Glutamatergic neuron (in vitro differentiated cells): ENCODE data around the gene NMUR2. TPM values are rescaled to one million over a fixed set of nuclear protein-coding genes. Genes with fewer than 3 reads are reported as not detected.

Experiments
- DNase-seq: peaks from one replicate; pipeline ENCODE4 v3.0.0; 2022
- H3K27ac Mint-ChIP-seq: one replicate; pipeline ENCODE4 v1.8.0; 2020; ENCODE audit warnings: mild to moderate bottlenecking, mixed read lengths, inconsistent platforms; ENCODE audit not compliant: unreplicated experiment
- H3K27me3 Mint-ChIP-seq: one replicate; pipeline ENCODE4 v1.8.0; 2020; ENCODE audit warnings: mild to moderate bottlenecking, moderate library complexity, mixed read lengths, inconsistent platforms; ENCODE audit not compliant: unreplicated experiment
- H3K36me3 Mint-ChIP-seq: one replicate; pipeline ENCODE4 v1.8.0; 2020; ENCODE audit warnings: mild to moderate bottlenecking, mixed read lengths, inconsistent platforms; ENCODE audit not compliant: unreplicated experiment
- H3K4me1 Mint-ChIP-seq: one replicate; pipeline ENCODE4 v1.8.0; 2020; ENCODE audit warnings: mild to moderate bottlenecking, low read depth, mixed read lengths, inconsistent platforms; ENCODE audit not compliant: unreplicated experiment
- H3K4me3 Mint-ChIP-seq: one replicate; pipeline ENCODE4 v1.8.0; 2020; ENCODE audit warnings: mild to moderate bottlenecking, mixed read lengths, inconsistent platforms; ENCODE audit not compliant: unreplicated experiment
- H3K9me3 Mint-ChIP-seq: one replicate; pipeline ENCODE4 v1.8.0; 2020; ENCODE audit warnings: mild to moderate bottlenecking, moderate library complexity, mixed read lengths, inconsistent platforms; ENCODE audit not compliant: unreplicated experiment
- total RNA-seq: library from RNA; stranded (reverse); fragmentation: NEBNext Ultra II Directional; extraction: Animal tissue kit (Norgen Biotek cat#: 25700); gene quantifications from one replicate; pipeline ENCODE4 v1.2.1, GENCODE V29; 2021; ENCODE audit not compliant: unreplicated experiment
- TF ChIP-seq, protein P1 (sequence below): fragments of 200-600 bp; sonication (generic); IDR thresholded peaks from one replicate; pipeline ENCODE4 v1.5.0; 2021; ENCODE audit not compliant: partially characterized antibody, unreplicated experiment

NMUR2 gene
- total RNA-seq, 1 donor from 2014 or later = not detected

- no peaks in the 10 kb centered on the region for H3K36me3 Mint-ChIP-seq
Observed at GRCh38 chr5:152376886-152377285, 28.2 kb downstream of the NMUR2 start.

DNA sequence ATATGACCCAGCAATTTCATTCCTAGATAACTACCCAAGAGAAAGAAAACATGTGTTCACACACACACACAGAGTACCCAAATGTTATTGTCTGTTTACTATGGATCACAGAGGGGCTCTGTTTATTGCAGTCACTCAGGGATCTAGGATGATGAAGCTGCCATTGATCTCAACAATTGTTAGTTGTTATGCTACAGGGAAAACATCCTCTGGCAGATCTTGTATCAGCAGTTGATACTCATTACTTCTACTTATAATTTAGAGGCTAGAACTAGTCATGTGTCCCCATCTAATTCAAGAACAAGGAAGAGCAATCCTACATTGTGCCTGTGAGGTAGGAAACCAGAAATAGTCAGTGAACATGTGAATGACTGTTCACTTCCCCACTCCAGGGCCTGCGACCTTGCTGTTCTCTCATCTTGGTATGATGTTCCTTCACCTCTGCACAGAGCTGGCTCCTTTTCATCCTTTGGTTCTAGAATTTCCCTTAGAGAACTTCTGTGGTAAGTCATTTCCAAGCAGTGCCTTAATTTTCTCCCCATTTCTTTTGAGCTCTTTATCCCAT, 30.3 kb downstream of the NMUR2 start:
- no peak for DNase-seq
- Mint-ChIP-seq H3K4me1 (peaks cover 7% of the 10 kb centered on the region), H3K27me3 (no peaks in the 10 kb centered on the region), H3K36me3 (no peaks in the 10 kb centered on the region), H3K9me3 (peaks cover 1% of the 10 kb centered on the region), H3K27ac (no peak overlapping the region), H3K4me3 (no peak overlapping the region)
- TF ChIP-seq, protein P1, sequence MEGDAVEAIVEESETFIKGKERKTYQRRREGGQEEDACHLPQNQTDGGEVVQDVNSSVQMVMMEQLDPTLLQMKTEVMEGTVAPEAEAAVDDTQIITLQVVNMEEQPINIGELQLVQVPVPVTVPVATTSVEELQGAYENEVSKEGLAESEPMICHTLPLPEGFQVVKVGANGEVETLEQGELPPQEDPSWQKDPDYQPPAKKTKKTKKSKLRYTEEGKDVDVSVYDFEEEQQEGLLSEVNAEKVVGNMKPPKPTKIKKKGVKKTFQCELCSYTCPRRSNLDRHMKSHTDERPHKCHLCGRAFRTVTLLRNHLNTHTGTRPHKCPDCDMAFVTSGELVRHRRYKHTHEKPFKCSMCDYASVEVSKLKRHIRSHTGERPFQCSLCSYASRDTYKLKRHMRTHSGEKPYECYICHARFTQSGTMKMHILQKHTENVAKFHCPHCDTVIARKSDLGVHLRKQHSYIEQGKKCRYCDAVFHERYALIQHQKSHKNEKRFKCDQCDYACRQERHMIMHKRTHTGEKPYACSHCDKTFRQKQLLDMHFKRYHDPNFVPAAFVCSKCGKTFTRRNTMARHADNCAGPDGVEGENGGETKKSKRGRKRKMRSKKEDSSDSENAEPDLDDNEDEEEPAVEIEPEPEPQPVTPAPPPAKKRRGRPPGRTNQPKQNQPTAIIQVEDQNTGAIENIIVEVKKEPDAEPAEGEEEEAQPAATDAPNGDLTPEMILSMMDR = no peak

More at GRCh38 chr5:152376886-152377285, 28.2 kb downstream of the NMUR2 start:
- DNase-seq = no peak
- peaks cover 10% of the 10 kb centered on the region for H3K4me1 Mint-ChIP-seq
- H3K9me3 Mint-ChIP-seq = peaks cover 1% of the 10 kb centered on the region
- TF ChIP-seq, protein P1 = no peak
- H3K4me3 Mint-ChIP-seq = no peak overlapping the region
- peaks cover 2% of the 10 kb centered on the region for H3K27me3 Mint-ChIP-seq
- no peak overlapping the region for H3K27ac Mint-ChIP-seq

DNA sequence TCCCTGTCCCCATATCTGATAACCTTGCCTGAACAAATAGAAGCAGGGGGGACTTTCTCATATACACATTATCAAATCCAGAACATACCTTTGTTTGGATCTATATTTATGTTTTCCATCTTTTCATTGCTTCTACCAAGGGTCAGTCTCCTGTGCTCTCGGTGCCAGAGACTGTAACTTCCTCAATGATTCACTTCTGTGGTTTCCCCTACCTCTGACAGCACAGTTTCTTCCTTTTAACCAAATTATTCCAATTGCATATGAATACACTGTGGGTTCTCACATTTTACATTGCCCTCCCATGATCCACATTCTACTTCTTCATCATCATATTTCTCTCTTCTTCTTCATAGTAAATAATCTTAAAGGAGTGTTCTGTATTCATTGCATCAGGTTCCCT, 32.2 kb downstream of the NMUR2 start:
- Mint-ChIP-seq H3K4me1 (peaks cover 5% of the 10 kb centered on the region), H3K9me3 (peaks cover 1% of the 10 kb centered on the region), H3K27me3 (no peaks in the 10 kb centered on the region), H3K27ac (no peak overlapping the region), H3K4me3 (no peak overlapping the region), H3K36me3 (no peaks in the 10 kb centered on the region)
- DNase-seq = no peak
- TF ChIP-seq, protein P1 = no peak

DNA sequence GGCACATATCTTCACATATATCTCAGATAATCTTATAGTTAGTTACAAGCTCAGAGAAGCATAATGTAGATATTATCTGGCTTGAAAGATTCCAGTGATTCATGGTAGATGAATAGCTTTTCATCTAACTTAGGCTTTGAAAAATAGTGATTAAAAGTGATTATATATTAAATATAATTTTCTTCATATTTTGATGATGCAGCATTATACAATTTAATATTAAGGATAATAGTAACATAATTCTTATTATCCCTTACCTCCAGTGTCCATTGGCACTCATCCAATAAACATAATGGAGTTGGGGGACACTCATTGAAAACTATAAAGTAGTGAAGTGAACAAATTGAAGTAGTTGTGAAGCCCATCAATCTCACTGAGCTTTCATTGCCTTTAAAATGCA, 35.8 kb downstream of the NMUR2 start:
- H3K4me1 Mint-ChIP-seq = no peaks in the 10 kb centered on the region
- H3K4me3 Mint-ChIP-seq = no peak overlapping the region
- DNase-seq = no peak
- H3K27me3 Mint-ChIP-seq = no peaks in the 10 kb centered on the region
- H3K36me3 Mint-ChIP-seq = no peaks in the 10 kb centered on the region
- no peak overlapping the region for H3K27ac Mint-ChIP-seq
- TF ChIP-seq, protein P1 = no peak
- no peaks in the 10 kb centered on the region for H3K9me3 Mint-ChIP-seq

GRCh38 chr5:152367554-152367953, 37.5 kb downstream of the NMUR2 start:
- H3K4me1 Mint-ChIP-seq = no peaks in the 10 kb centered on the region
- TF ChIP-seq, protein P1 = no peak
- no peak for DNase-seq
- H3K27me3 Mint-ChIP-seq = peaks cover 2% of the 10 kb centered on the region
- no peaks in the 10 kb centered on the region for H3K9me3 Mint-ChIP-seq
- H3K36me3 Mint-ChIP-seq = no peaks in the 10 kb centered on the region
- no peak overlapping the region for H3K27ac Mint-ChIP-seq
- no peak overlapping the region for H3K4me3 Mint-ChIP-seq
